K562 (cell line): ENCODE results near the gene HMX3. TPM values are rescaled to one million over a fixed set of nuclear protein-coding genes. Genes with fewer than 3 reads are reported as not detected.
A peak's percentile ranks its signal among the peaks of the same experiment; 100 is the strongest.

Experiments used
- ATAC-seq: fragments of 200-7000 bp; cut with Tn5 transposase; 3 replicates; pipeline ENCODE4 v1.9.1; 2020; ENCODE audit warnings: moderate library complexity
- BruUV-seq: library from RNA; stranded (reverse); fragments of 400-500 nt; replicated peaks from 2 replicates; lab custom pipeline; 2021; lab: Mats Ljungman, UMichigan
- CTCF ChIA-PET: fragments of 300-600 bp; formaldehyde crosslinking; extraction: SDS; loops from one replicate; lab custom pipeline; 2021; ENCODE audit warnings: low intra/inter-chr PET ratio; lab: Yijun Ruan, JAX
- POLR2A ChIA-PET: fragments of 300-600, 350-650 bp; sonication (Branson Sonifier 250); formaldehyde crosslinking; extraction: SDS; loops from one replicate; lab custom pipeline; 2021; ENCODE audit warnings: antibody characterized with exemption, inconsistent platforms; lab: Yijun Ruan, JAX
- DNase-seq, 4 experiments: peaks; one replicate each; pipeline versions ENCODE4 v3.0.0 to v3.0.0-alpha.2; 2011 to 2018; ENCODE audit warnings: low spot score in 3 of 4, mixed read lengths in 3 of 4; ENCODE audit errors: extremely low read depth in 1 of 4
- FAIRE-seq: peaks from 2 replicates; lab custom pipeline; 2011; peaks lifted over from hg19 to GRCh38; lab: Jason Lieb, UNC
- H2AFZ ChIP-seq: 2 replicates; pipeline ENCODE4 v1.6.0; 2011; ENCODE audit warnings: low read depth, low read length, control low read depth, inconsistent platforms
- H3K27ac ChIP-seq: fragments of 200-600 bp; 3 replicates; pipeline ENCODE4 v1.8.0; 2011; ENCODE audit warnings: low read depth, mild to moderate bottlenecking, control low read depth, inconsistent platforms, low read length, moderate library complexity, mixed read lengths; ENCODE audit errors: extremely low read depth
- H3K27me3 ChIP-seq, 2 experiments: fragments of 300-600 bp in 1 of 2; 2 replicates in 1 of 2; 3 replicates in 1 of 2; pipeline versions ENCODE4 v1.6.0 to v1.8.0; 2011; ENCODE audit warnings: inconsistent platforms in 2 of 2, low read length in 2 of 2, mild to moderate bottlenecking in 1 of 2, mixed read lengths in 1 of 2, moderate library complexity in 1 of 2; ENCODE audit not compliant: control insufficient read depth in 2 of 2, insufficient read depth in 2 of 2
- H3K36me3 ChIP-seq: fragments of 300-600 bp; 3 replicates; pipeline ENCODE4 v1.8.0; 2011; ENCODE audit warnings: mild to moderate bottlenecking, low read length, inconsistent platforms; ENCODE audit not compliant: control insufficient read depth, insufficient read depth
- H3K4me1 ChIP-seq, 2 experiments: fragments of 200-600 bp in 1 of 2; replicated peaks in 1 of 2; 2 replicates in 1 of 2; 3 replicates in 1 of 2; pipeline versions ENCODE4 v1.5.1 to v1.8.0; 2011; ENCODE audit warnings: inconsistent platforms in 2 of 2, low read length in 2 of 2, mild to moderate bottlenecking in 1 of 2, mixed read lengths in 1 of 2, moderate library complexity in 1 of 2; ENCODE audit not compliant: control insufficient read depth in 2 of 2, insufficient read depth in 2 of 2
- H3K4me2 ChIP-seq: 2 replicates; pipeline ENCODE4 v1.6.1; 2011; ENCODE audit warnings: low read length, control low read depth, inconsistent platforms, mixed read lengths; ENCODE audit not compliant: insufficient read depth
- H3K4me3 ChIP-seq: fragments of 200-600 bp; sonication (generic), shearing (Covaris generic); 2 replicates; pipeline ENCODE4 v1.5.1; 2016; ENCODE audit warnings: control low read depth, inconsistent platforms
- H3K79me2 ChIP-seq: fragments of 200-600 bp; 3 replicates; pipeline ENCODE4 v1.8.0; 2011; ENCODE audit warnings: low read length, inconsistent platforms; ENCODE audit not compliant: control insufficient read depth, insufficient read depth
- H3K9ac ChIP-seq, 2 experiments: 2 replicates each; pipeline versions ENCODE4 v1.6.0 to v1.6.1; 2011; ENCODE audit warnings: low read depth in 2 of 2, low read length in 2 of 2, control low read depth in 1 of 2, inconsistent platforms in 1 of 2, mild to moderate bottlenecking in 1 of 2, mixed read lengths in 1 of 2; ENCODE audit not compliant: insufficient read depth in 1 of 2
- H3K9me1 ChIP-seq: one replicate; pipeline ENCODE4 v1.6.0; 2011; ENCODE audit warnings: inconsistent platforms, mild to moderate bottlenecking, low read length, moderate library complexity; ENCODE audit not compliant: control insufficient read depth, insufficient read depth
- H3K9me3 ChIP-seq: replicated peaks from 2 replicates; pipeline ENCODE4 v1.5.1; 2011; ENCODE audit warnings: low read depth, low read length, inconsistent platforms; ENCODE audit not compliant: control insufficient read depth, insufficient read depth
- H4K20me1 ChIP-seq: replicated peaks from 2 replicates; pipeline ENCODE4 v1.6.1; 2011; ENCODE audit warnings: low read length, inconsistent platforms, mixed read lengths; ENCODE audit not compliant: control insufficient read depth, insufficient read depth
- CTBP1 ChIP-seq: fragments of 450-650 bp; IDR thresholded peaks from 2 replicates; pipeline ENCODE4 v1.6.1; 2016; ENCODE audit warnings: borderline replicate concordance
- DMBX1 ChIP-seq: fragments of 250-450 bp; sonication (Bioruptor Pico); IDR thresholded peaks from 2 replicates; pipeline ENCODE4 v1.8.0; 2022; ENCODE audit warnings: inconsistent platforms, mild to moderate bottlenecking, moderate library complexity, borderline replicate concordance
- HCFC1 ChIP-seq: IDR thresholded peaks from 2 replicates; pipeline ENCODE4 v1.6.1; 2012; ENCODE audit warnings: low read depth, low read length, improper control_type of control experiment
- KDM4B ChIP-seq, 2 experiments: fragments of 450-650 bp in 1 of 2; sonication (generic) in 1 of 2; IDR thresholded peaks; 2 replicates each; pipeline ENCODE4 v1.6.1; 2016 to 2017; ENCODE audit warnings: borderline replicate concordance in 2 of 2, antibody characterized with exemption in 1 of 2, low read depth in 1 of 2, mild to moderate bottlenecking in 1 of 2
- KLF10 ChIP-seq: fragments of 250-450 bp; sonication (Bioruptor Pico); IDR thresholded peaks from 2 replicates; pipeline ENCODE4 v1.6.1; 2021; ENCODE audit warnings: matching md5 sums
- L3MBTL2 ChIP-seq: fragments of 450-650 bp; IDR thresholded peaks from 2 replicates; pipeline ENCODE4 v1.6.1; 2016; ENCODE audit warnings: mild to moderate bottlenecking, moderate library complexity
- MNT ChIP-seq, 2 experiments: fragments of 450-650 bp; conservative IDR thresholded peaks; 2 replicates each; pipeline ENCODE4 v1.6.1; 2017; ENCODE audit warnings: mild to moderate bottlenecking in 2 of 2, moderate library complexity in 2 of 2
- NCOA1 ChIP-seq: fragments of 450-650 bp; IDR thresholded peaks from 2 replicates; pipeline ENCODE4 v1.6.1; 2016; ENCODE audit warnings: low read depth
- RBM25 ChIP-seq: fragments of 200-400 bp; formaldehyde crosslinking; IDR thresholded peaks from 2 replicates; pipeline ENCODE4 v1.6.1; 2018; ENCODE audit warnings: low read length, low read depth, moderate library complexity; ENCODE audit not compliant: severe bottlenecking
- SAFB2 ChIP-seq: fragments of 200-400 bp; formaldehyde crosslinking; IDR thresholded peaks from 2 replicates; pipeline ENCODE4 v1.6.1; 2018; ENCODE audit warnings: borderline replicate concordance, low read length, low read depth, moderate library complexity; ENCODE audit not compliant: severe bottlenecking
- TBL1XR1 ChIP-seq, 2 experiments: IDR thresholded peaks; 2 replicates each; pipeline ENCODE4 v1.6.1; 2012; ENCODE audit warnings: improper control_type of control experiment in 2 of 2, low read length in 2 of 2, mild to moderate bottlenecking in 1 of 2
- ZMIZ1 ChIP-seq, 2 experiments: fragments of 150-350 bp in 1 of 2; IDR thresholded peaks; 2 replicates each; pipeline ENCODE4 v1.6.1; 2012 to 2016; ENCODE audit warnings: low read depth in 2 of 2, low read length in 2 of 2, mild to moderate bottlenecking in 1 of 2, moderate library complexity in 1 of 2
- ZNF699 ChIP-seq: fragments of 250-450 bp; sonication (Bioruptor Pico); IDR thresholded peaks from 2 replicates; pipeline ENCODE4 v1.8.0; 2021; ENCODE audit warnings: mild to moderate bottlenecking, moderate library complexity; ENCODE audit not compliant: insufficient replicate concordance
- WGBS: fragments of 100-300 bp; shearing (Covaris generic); methylation state at CpG from one replicate; pipeline ENCODE4 v1.1.6; 2016; ENCODE audit warnings: low coverage, mixed read lengths; ENCODE audit not compliant: insufficient coverage; ENCODE audit errors: missing lambda C conversion rate; 5-methylcytosine and 5-hydroxymethylcytosine counted together
- in situ Hi-C: fragments of 300-500 bp; cut with MboI; formaldehyde crosslinking; loops from 4 replicates; pipeline ENCODE4 v1.15.0; 2018; ENCODE audit warnings: inconsistent platforms, mixed read lengths
- intact Hi-C: fragments of 100-400 bp; cut with micrococcal nuclease; formaldehyde crosslinking; loops from 2 replicates; pipeline ENCODE4 v1.14.2; 2022
- polyA plus RNA-seq, 8 experiments: library from polyadenylated mRNA; depleted of rRNA in 4 of 8; stranded (reverse) in 5 of 8; unstranded in 3 of 8; fragments of >200 nt; fragmentation: Nextera tagmentation in 2 of 8; fragmentation: Illumina TruSeq in 1 of 8; extraction: Ambion mirVana in 2 of 8; extraction: Trizol in 1 of 8; gene quantifications; 2 replicates each; pipeline versions ENCODE4 v1.2.1 to v1.2.3, GENCODE V29; 2011 to 2014; ENCODE audit warnings: inconsistent platforms in 1 of 8, missing spikeins in 1 of 8
- total RNA-seq, 7 experiments: library from RNA; depleted of rRNA in 6 of 7; stranded (reverse); fragments of >200 nt in 6 of 7; fragmentation: Illumina TruSeq in 2 of 7; extraction: Trizol in 2 of 7; gene quantifications; 2 replicates each; pipeline versions ENCODE4 v1.2.1 to v1.2.3, GENCODE V29; 2011 to 2021; ENCODE audit warnings: low replicate concordance in 1 of 7

HMX3 gene
- total and polyA plus RNA-seq, 9 of the 15 experiments (the other 6 are each of a cell fraction or from before 2014, with no cell fraction given): 0.55 to 43.5 (median 7.4) TPM; not detected in 2

GRCh38 chr10:123134915-123135414, 805 bp upstream of the HMX3 start:
- Histone ChIP-seq H3K4me2 (peak overlapping the region; percentile 74), H3K36me3 (peaks cover 27% of the 10 kb centered on the region; the same call in 2 of the 3 replicates), H3K9me3 (no peaks in the 10 kb centered on the region; the same call in 1 of the 2 replicates), H3K4me3 (peak overlapping the region; percentile 73), H3K27me3 (0 out of 5 replicates have a peak, but pooled peaks cover 0 to 10% of the 10 kb centered on the region in 2 experiments), H3K27ac (peak overlapping the region; percentile 99), H4K20me1 (peaks cover 5% of the 10 kb centered on the region; the same call in 1 of the 2 replicates), H3K4me1 (peaks cover 12 to 50% of the 10 kb centered on the region in 2 experiments), H2AFZ (peak overlapping the region; percentile 89), H3K79me2 (peaks cover 43% of the 10 kb centered on the region), H3K9me1 (no peaks in the 10 kb centered on the region), H3K9ac (peak overlapping the region; percentile 90 to 98)
- ATAC-seq: peak; percentile 74
- intact Hi-C loops: loop anchor here (5.0 kb wide), 1 partner anchor 137 kb away; no protein-coding TSS in a partner anchor
- ChIA-PET CTCF (no interaction called here), POLR2A (interaction anchor here (0.6 to 1.4 kb wide), 3 partner anchors 19 to 96 kb away, joined by 3 to 4 read pairs (median 3); no protein-coding TSS in a partner anchor)
- 7% methylated on average over 11 of the region's 46 CpGs for WGBS
- BruUV-seq: no TSS peak
- in situ Hi-C loops: no loop called here
- peak; percentile 81 for FAIRE-seq
- DNase-seq: peak; percentile 90 to 94 (median 92)
- TF ChIP-seq TBL1XR1 (IDR thresholded peaks at IDR 0.05; ENCODE audit: low read length in 2 of 2) (peak; percentile 92 to 97), L3MBTL2 (peak; percentile 95), DMBX1 (CRISPR knock-in tag) (peak; percentile 88), HCFC1 (peak; percentile 9), ZMIZ1 (IDR thresholded peaks at IDR 0.05; ENCODE audit: low read depth in 2 of 2, low read length in 2 of 2) (peak in 1 of 2 experiments; percentile 96; a peak in 2 of 4 replicates), KLF10 (CRISPR knock-in tag) (no peak), NCOA1 (peak; percentile 79; the same call in 1 of the 2 replicates), RBM25 (peak; percentile 20), MNT (conservative IDR thresholded peaks at IDR 0.05) (peak; percentile 13 to 71; a peak in 2 of 4 replicates), CTBP1 (peak; percentile 96), SAFB2 (no peak), KDM4B (IDR thresholded peaks at IDR 0.05; ENCODE audit: borderline replicate concordance in 2 of 2, low read depth in 1 of 2) (peak in 1 of 2 experiments; percentile 61; a peak in 1 of 4 replicates), ZNF699 (CRISPR knock-in tag) (no peak)
